GM11168 (cell line): Measurements from ENCODE around the gene EPHB4.
"Not testable (repeated sequence)": the region's sequence is repeated elsewhere in the genome, so short reads cannot be mapped to it uniquely, and the experiment has no call there.

Experiments used
- in situ Hi-C: fragments of 300-500 bp; cut with MboI; formaldehyde crosslinking; loops from one replicate; pipeline ENCODE4 v1.12.0; 2022; ENCODE audit warnings: low sequenced_read_pairs; ENCODE audit not compliant: unreplicated experiment

EPHB4 gene

DNA sequence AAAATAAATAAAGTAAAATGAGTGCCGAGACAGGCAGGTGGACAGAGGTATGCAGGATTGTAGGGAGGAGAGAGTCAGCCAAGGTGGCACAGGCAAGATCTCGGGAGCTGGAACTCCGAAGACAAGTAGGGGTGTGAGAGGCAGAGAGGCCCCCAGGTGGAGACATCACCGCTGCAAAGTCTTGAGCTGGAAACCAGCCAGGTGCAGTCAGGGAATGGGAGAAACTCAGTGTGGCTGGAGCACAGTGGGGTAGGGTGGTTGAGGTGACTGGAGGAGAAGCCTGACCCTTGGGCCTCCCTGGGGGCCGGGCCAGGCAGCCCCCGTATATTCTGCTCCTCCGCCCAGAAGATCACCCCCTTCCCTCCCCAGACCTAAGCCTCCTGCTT lies 4.2 kb downstream of the EPHB4 start:
- in situ Hi-C loops = no loop called here

- in situ Hi-C loops = no loop called here
These were observed 4.8 kb downstream of the EPHB4 start for GRCh38 chr7:100822236-100823139.

DNA sequence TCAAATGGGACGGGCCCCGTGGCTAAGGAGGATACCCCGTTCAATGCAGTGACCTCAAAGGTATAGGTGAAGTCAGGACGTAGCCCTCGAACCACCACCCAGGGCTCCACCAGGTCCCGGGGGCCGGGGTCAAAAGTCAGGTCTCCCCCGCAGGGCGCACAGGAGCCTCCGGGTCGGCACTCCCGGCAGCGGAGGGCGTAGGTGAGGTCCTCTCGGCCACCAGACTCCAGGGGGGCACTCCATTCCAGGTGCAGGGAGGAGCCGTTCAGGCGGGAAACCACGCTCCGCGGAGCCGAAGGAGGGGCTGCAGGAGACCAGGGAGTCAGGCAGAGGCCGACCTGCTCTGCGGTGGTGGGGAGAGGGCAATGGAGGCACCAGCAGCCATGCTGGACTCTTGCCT lies 7.7 kb downstream of the EPHB4 start:
- in situ Hi-C loops = no loop called here

- in situ Hi-C loops = no loop called here
These were observed 8.5 kb downstream of the EPHB4 start for GRCh38 chr7:100818825-100819224.

- in situ Hi-C loops = no loop called here
These were observed 9.0 kb downstream of the EPHB4 start for GRCh38 chr7:100818366-100818765.

DNA sequence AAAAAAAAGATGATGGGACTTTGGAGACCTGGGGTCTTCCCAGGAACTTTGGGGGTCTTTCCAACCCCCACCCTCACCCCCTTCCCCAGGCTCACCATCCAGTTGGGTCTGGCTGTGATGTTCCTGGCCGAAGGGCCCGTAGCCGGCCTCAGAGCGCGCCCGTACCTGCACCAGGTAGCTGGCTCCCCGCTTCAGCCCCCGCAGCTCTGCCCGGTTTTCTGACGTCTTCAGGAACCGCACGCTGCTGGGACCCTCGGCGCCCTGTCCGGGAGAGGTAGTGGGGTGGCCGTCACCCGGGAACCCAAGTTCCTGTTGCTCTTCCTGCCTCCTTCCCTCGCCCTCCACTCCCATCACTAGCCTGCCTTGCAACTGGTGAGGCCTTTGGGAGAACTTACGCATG lies 10.2 kb downstream of the EPHB4 start:
- in situ Hi-C loops = no loop called here

DNA sequence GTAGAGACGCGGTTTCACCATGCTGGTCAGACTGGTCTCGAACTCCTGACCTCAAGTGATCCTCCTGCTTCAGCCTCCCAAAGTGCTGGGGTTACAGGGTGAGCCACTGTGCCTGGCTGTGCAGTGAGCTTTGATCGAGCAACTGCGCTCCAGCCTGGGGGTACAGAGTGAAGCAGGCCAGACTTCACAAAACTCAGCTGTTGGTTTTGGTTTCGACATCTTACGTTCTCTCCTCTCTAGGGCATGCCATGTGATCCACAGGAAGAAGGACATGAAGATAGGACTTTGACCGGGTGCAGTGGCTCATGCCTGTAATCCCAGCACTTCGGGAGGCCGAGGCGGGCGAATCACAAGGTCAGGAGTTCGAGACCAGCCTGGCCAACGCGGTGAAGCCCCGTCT lies 10.8 kb downstream of the EPHB4 start:
- in situ Hi-C loops = not testable (repeated sequence)

GRCh38 chr7:100812729-100813128 lies 14.6 kb downstream of the EPHB4 start:
- in situ Hi-C loops = no loop called here

DNA sequence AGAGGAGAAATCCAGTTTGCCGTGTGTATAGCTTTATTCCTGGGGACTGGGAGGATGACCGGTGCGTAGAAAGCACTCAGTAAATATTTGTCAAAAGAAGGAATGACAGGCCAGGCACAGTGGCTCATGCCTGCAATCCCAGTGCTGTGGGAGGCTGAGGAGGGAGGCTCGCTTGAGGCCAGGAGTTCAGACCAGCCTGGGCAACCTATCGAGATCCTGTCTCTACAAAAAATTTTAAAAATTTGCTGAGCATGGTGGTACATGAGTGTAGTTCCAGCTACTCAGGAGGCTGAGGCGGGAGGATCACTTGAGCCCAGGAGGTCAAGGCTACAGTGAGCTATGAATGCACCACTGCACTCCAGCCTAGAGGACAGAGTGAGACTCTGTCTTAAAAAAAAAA lies 15.8 kb downstream of the EPHB4 start:
- in situ Hi-C loops = no loop called here

DNA sequence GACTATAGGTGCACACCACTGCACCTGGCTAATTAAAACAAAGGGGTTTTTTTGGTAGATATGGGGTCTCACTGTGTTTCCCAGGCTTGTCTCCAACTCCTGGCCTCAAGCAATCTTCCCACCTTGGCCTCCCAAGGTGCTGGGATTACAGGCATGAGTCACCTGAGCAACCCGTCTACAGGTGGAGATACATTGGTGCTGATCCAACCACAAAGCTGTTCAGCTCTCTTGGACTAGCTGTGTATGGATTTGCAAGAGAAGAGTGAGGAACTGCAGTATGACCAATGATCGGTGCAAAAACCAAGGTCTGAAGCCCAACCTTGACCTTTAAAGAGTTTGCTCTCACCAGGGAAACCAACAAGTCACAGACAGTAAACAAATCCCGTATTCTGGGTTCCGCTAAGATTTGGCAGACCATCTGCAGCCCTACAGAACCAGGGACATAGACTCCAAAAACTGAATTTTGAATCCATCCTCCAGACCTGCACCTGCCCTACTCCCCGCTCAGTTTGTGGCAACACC lies 18.9 kb downstream of the EPHB4 start:
- in situ Hi-C loops = no loop called here

DNA sequence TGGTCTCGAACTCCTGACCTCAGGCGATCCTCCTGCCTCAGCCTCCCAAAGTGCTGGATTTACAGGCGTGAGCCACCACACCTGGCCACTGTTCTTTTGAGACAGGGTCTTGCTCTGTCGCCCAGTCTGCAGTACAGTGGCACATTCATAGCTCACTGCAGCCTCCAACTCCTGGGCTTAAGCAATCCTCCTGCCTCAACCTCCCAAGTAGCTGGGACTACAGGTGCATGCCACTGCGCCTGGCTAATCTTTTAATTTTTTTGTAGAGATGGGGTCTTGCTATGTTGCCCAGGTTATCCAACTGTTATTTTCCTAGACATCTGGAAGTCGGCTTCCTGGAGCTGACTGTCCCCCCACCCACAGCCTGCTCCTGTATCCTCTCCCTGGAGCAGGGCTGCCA lies 20.4 kb downstream of the EPHB4 start:
- in situ Hi-C loops = not testable (repeated sequence)

DNA sequence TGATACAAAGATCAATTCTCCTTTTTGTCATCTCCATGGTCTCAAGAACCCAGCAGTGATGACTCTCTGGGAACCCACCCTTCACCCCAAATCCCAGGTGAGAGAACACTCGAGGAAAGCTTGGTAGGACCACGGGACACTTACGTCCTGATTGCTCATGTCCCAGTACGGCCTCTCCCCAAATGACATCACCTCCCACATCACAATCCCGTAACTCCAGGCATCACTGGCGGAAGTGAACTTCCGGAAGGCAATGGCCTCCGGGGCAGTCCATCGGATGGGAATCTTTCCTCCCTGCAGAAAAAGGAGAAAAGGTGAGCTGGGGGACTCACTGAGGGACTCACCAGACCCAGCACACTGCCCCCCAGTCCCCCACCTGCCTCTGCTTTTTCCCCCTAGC lies 21.0 kb downstream of the EPHB4 start:
- in situ Hi-C loops = no loop called here

DNA sequence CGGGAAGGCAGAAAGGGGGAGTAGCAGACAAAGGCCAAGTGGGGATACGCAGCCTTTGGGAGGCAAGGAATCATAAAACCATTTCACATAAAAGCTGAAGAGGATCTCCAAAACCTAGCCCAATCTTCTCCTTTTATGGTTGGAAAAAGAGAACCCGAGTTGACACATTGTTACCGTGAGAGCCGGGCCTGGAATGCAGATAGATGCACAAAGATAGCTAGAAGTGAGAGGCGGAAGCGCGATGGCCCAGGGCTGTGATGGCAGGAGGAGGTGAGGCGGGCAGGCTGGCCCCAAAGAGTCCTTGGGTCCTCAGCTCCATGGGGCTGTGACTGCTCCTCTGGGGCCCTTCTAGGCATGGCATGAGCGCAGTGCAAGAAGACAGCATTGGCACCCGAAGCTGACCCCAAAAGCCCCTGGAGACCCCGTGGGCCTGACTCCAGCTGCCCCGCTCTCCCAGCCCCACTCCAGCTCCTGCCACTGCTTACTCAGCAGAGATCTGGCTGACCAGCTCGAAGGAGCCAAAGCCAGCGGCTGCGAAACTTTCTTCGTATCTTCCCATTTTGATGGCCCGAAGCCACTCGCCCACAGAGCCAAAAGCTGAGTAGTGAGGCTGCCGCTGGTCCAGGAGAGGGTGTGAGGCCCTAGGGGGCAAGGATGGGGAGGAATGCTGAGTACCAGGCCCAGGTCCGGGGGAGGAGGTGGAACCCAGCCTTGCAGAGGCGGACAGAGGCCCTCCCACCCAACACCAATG lies 22.5 kb downstream of the EPHB4 start:
- in situ Hi-C loops = no loop called here

DNA sequence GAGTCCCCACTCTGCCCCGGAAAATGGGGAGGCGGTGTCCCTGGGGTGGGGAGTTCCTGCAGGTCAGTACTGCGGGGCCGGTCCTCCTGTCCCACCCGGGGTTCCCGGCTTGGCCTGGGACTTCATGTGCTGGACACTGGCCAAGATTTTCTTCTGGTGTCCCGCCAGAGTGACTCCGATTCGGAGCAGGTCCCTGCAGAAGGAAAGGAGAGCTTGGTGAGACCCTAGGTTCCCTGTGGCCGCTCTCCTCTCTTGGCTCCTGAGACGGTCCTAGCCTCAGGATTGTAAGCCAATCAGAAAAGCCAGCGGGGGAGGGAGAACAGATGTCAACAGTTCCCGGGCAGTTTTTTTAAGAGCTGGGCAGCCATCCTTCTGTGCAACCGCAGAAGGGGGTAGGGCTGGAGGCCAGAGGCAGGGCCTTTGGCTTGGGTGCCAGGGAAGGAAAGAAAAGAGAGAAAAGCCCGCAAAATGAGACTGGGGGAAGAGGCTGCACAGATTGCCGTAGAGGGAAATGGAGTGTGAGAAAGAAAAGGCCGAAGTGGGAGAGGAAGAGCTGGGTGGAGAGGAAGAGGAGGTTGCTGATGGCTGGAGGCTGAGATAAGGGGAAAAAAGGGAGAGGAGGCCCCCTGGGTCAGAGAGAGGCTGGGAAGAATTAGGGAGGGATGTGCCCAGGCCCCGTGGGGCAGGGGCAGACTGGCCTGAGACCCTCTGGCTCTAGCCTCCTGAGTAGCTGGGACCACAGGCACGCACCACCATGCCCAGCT lies 23.7 kb downstream of the EPHB4 start:
- in situ Hi-C loops = no loop called here

- in situ Hi-C loops = no loop called here
These were observed 24.4 kb downstream of the EPHB4 start for GRCh38 chr7:100802951-100803350.

GRCh38 chr7:100801833-100802568 lies 25.3 kb downstream of the EPHB4 start:
- in situ Hi-C loops = no loop called here

DNA sequence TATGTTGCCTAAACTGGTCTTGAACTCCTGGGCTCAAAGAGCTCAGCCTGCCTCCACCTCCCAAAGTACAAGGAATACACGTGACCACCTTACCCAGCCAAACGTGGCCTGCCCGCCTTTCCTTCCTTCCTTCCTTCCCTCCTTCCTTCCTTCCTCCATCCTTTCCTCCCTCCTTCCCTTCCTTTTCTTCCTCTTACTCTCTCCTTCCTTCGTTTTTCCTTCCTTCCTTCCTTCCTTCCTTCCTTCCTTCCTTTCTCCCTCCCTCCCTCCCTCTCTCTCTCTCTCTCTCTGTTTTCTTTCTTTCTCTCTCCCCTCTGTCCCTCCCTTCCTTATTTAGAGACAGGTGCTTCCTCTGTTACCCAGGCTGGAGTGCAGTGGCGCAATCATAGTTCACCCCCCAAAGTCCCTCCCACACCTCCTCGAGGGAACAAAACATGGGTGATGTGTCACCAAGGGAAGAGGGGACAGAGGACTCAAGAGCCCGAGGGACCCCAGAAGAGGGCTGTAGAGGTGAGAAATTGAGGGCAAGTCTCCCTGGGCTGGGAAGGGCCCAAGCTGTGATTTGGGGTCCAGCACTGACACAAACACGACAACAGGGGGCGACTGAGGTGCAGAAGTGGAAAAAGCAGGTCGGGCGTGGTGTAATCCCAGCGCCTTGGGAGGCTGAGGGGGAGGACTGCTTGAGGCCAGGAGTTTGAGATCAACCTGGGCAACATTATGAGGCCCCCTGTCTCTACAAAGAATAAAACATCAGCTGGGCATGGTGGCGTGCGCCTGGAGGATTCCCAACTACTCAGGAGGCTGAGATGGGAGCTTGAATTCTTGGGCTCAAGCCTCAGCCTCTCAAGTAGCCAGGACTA lies 28.1 kb downstream of the EPHB4 start:
- in situ Hi-C loops = no loop called here

GRCh38 chr7:100794741-100795140 lies 32.6 kb downstream of the EPHB4 start:
- in situ Hi-C loops = no loop called here
